ENCODE data around the gene ARIH2. TPM values are rescaled to one million over a fixed set of nuclear protein-coding genes. Genes with fewer than 3 reads are reported as not detected.

ARIH2 gene
- total and polyA plus RNA-seq, 8 donors: 29.8 to 202 (median 51.5) TPM

DNA sequence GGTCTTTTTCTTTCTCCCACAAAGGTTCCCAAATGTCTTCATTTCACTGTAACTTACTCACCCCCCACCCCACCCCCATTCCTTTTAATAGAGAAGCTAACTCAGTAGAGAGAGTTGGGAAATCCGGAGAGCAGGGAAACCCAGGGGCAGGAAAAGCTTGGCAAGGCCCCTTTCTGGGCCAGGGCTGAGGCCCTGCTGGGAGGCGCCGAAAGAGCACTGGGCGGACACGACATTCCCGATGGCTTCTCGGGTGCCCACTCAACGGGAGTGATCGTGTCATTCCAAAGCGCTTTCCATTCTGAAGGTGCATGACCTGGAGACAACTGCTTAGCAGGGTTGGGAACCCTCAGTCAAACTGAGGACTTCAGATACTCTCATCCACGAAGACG, 101.3 kb downstream of the ARIH2 start:
- TF ChIP-seq, protein P1, sequence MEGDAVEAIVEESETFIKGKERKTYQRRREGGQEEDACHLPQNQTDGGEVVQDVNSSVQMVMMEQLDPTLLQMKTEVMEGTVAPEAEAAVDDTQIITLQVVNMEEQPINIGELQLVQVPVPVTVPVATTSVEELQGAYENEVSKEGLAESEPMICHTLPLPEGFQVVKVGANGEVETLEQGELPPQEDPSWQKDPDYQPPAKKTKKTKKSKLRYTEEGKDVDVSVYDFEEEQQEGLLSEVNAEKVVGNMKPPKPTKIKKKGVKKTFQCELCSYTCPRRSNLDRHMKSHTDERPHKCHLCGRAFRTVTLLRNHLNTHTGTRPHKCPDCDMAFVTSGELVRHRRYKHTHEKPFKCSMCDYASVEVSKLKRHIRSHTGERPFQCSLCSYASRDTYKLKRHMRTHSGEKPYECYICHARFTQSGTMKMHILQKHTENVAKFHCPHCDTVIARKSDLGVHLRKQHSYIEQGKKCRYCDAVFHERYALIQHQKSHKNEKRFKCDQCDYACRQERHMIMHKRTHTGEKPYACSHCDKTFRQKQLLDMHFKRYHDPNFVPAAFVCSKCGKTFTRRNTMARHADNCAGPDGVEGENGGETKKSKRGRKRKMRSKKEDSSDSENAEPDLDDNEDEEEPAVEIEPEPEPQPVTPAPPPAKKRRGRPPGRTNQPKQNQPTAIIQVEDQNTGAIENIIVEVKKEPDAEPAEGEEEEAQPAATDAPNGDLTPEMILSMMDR (IDR thresholded peaks at IDR 0.05): no peak
- TF ChIP-seq EP300 (IDR thresholded peaks at IDR 0.05) (no peak), POLR2AphosphoS5 (IDR thresholded peaks at IDR 0.05) (no peak), POLR2A (IDR thresholded peaks at IDR 0.05) (no peak)
- intact Hi-C loops (cut with DNase I; ENCODE audit: low total_unique reads): no loop called here
- H3K27ac ChIP-seq: peak overlapping the region; percentile 98 to 100 (median 99)
- DNase-seq: peak in 1 of 2 donors; percentile 37
- no peaks in the 10 kb centered on the region for H3K9me3 ChIP-seq
- WGBS, 5 donors: 33 to 54% (median 33%) methylated on average over 11 to 12 of the region's 12 CpGs
- peaks cover 28 to 41% (median 40%) of the 10 kb centered on the region in 4 donors for H3K36me3 ChIP-seq
- H3K4me3 ChIP-seq: peak overlapping the region; percentile 77 to 94 (median 85)
- peaks cover 44 to 71% (median 67%) of the 10 kb centered on the region in 4 donors for H3K4me1 ChIP-seq
- no peaks in the 10 kb centered on the region for H3K27me3 ChIP-seq

DNA sequence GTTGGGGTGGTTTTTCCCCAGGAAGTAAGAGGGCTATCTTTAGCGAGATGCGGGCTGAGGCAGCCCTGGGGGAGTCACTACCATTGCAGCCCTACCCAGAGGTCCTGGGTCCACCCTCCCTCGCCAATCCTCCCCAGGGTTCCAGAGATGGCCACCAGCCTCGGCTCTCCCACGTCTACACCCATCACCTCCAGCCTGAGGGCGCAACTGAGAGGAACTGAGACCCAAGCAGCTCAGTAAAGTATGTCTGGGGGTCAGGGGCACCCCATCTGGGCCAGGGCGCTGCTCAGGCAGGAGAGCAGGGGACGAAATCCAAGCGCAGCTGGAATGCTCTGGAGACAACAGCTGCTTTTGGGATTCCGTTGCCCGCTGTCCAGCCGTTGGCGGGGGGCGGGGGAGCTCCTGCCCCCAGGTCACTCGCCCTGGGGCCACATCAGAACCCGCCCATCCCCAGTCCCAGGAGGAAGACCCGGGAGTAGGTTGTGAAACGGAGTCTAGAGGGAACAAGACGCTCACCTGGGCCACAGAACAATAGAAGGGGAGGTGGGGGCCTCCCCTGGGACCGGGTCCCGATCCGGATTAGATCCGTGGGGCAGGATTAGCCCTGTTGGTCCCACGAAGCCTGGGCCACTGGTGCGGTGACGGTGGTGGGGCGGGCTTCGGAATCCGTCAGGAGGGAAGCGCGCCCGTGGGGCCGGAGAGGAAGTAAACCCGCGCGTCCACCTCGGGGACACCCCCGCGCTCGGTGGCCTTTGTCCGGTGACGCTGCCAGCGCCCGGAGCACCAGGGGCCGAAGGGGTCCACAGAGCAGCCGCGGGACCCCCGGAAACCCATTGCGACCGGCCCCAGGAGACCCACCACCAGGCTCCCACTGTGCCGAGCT, 101.9 kb downstream of the ARIH2 start:
- Histone ChIP-seq H3K9me3 (no peaks in the 10 kb centered on the region), H3K27me3 (no peaks in the 10 kb centered on the region), H3K4me3 (peak overlapping the region; percentile 77 to 94 (median 85)), H3K36me3 (peaks cover 27 to 41% (median 40%) of the 10 kb centered on the region in 4 donors), H3K4me1 (peaks cover 44 to 76% (median 74%) of the 10 kb centered on the region in 4 donors), H3K27ac (peak overlapping the region; percentile 98 to 100 (median 99))
- WGBS, 5 donors: 1 to 3% (median 1%) methylated on average over 25 to 51 of the region's 51 CpGs
- TF ChIP-seq, protein P1 (IDR thresholded peaks at IDR 0.05): no peak
- no peak for TF ChIP-seq EP300 (IDR thresholded peaks at IDR 0.05)
- no peak for TF ChIP-seq POLR2AphosphoS5 (IDR thresholded peaks at IDR 0.05)
- no peak for TF ChIP-seq POLR2A (IDR thresholded peaks at IDR 0.05)
- peak; percentile 75 for DNase-seq
- intact Hi-C loops (cut with DNase I; ENCODE audit: low total_unique reads): no loop called here

DNA sequence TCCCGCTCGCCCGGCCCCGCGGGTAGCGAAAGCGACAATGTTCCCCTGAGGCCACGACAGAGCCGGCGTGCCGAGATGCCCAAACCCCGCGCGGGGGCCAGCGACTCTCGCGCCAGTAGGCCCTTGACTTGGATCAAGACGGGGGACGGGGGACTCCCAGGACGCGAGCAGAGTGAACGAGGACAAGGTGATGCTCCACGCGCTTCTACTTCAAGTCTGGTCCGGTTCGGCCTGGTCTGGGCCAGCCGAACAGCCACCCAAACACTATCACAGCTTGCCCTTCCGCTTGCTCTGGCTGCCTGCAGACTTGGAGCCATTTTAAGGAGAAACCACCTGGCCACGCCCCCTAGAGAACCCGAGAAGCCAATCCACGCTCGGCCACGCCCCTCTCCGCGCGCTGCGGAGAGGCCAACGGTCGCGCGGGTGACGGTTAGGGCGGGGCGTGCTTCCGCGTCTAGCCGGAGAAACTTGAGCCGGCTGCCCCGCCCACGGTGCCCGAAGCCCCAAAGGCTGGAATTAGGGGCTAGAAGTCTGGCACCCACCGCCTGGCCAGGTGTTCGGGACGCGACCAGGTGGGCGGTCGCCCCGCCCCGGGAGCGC, 102.7 kb downstream of the ARIH2 start:
- Histone ChIP-seq H3K36me3 (peaks cover 30 to 41% (median 40%) of the 10 kb centered on the region in 4 donors), H3K9me3 (no peaks in the 10 kb centered on the region), H3K4me3 (peak overlapping the region; percentile 77 to 94 (median 85)), H3K27me3 (no peaks in the 10 kb centered on the region), H3K27ac (peak overlapping the region; percentile 98 to 100 (median 99)), H3K4me1 (peaks cover 44 to 79% (median 77%) of the 10 kb centered on the region in 4 donors)
- peak; percentile 100 for DNase-seq
- intact Hi-C loops (cut with DNase I; ENCODE audit: low total_unique reads): no loop called here
- 0 to 2% (median 1%) methylated on average over 15 to 60 of the region's 60 CpGs for WGBS, 5 donors
- TF ChIP-seq, protein P1 (IDR thresholded peaks at IDR 0.05): no peak
- peak in 2 of 4 donors; percentile 99 for TF ChIP-seq POLR2A (IDR thresholded peaks at IDR 0.05)
- TF ChIP-seq POLR2AphosphoS5 (IDR thresholded peaks at IDR 0.05): peak; percentile 92 to 100 (median 98)

Measured in stomach (tissue), 9 donors.